Osteocyte (in vitro differentiated cells): Measurements from ENCODE around the gene RREB1. TPM values are rescaled to one million over a fixed set of nuclear protein-coding genes. Genes with fewer than 3 reads are reported as not detected.
A peak's percentile ranks its signal among the peaks of the same experiment; 100 is the strongest.

Source experiments
- DNase-seq: peaks from one replicate; pipeline ENCODE4 v3.0.0; 2021; ENCODE audit warnings: mixed read lengths; ENCODE audit not compliant: unreplicated experiment; ENCODE audit errors: extremely low spot score
- H3K27ac Mint-ChIP-seq: one replicate; pipeline ENCODE4 v1.8.0; 2021; ENCODE audit warnings: mild to moderate bottlenecking, mixed read lengths; ENCODE audit not compliant: unreplicated experiment
- H3K27me3 Mint-ChIP-seq: one replicate; pipeline ENCODE4 v1.8.0; 2021; ENCODE audit warnings: mixed read lengths; ENCODE audit not compliant: unreplicated experiment
- H3K36me3 Mint-ChIP-seq: one replicate; pipeline ENCODE4 v1.8.0; 2021; ENCODE audit warnings: mixed read lengths; ENCODE audit not compliant: unreplicated experiment
- H3K4me1 Mint-ChIP-seq: one replicate; pipeline ENCODE4 v1.8.0; 2021; ENCODE audit warnings: mixed read lengths; ENCODE audit not compliant: unreplicated experiment
- H3K4me3 Mint-ChIP-seq: one replicate; pipeline ENCODE4 v1.8.0; 2021; ENCODE audit warnings: mild to moderate bottlenecking, moderate library complexity, mixed read lengths; ENCODE audit not compliant: unreplicated experiment
- H3K9me3 Mint-ChIP-seq: one replicate; pipeline ENCODE4 v1.8.0; 2021; ENCODE audit warnings: mixed read lengths; ENCODE audit not compliant: unreplicated experiment
- total RNA-seq: library from RNA; stranded (reverse); gene quantifications from 2 replicates; pipeline ENCODE4 v1.2.1, GENCODE V29; 2021
- TF ChIP-seq, protein P1 (sequence below): fragments of 200-600 bp; sonication (generic); IDR thresholded peaks from 2 replicates; pipeline ENCODE4 v1.5.0; 2021; ENCODE audit warnings: antibody characterized with exemption, mild to moderate bottlenecking, moderate library complexity

The RREB1 gene
- total RNA-seq, 1 donor from 2014 or later: 29.9 TPM

DNA sequence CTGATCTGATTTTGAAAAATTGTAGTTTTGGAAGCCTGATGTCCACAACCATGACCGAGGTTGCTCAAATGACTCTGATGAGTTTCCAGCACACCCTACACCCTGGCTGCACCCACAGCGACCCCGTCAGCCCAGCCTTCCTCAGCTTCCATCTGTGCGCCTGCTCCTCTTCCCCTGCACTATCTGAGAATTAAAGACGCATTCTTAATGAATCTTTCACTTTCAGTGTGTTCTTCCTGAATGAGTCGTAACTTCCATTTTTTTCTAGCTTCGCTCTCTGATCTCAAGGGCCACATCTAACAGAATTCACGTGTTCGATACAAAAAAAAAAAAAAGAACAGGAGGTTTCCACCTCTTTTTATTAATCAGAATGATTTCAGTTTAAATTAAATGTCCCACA, 21.3 kb upstream of the RREB1 start:
- Mint-ChIP-seq H3K27ac (peak overlapping the region; percentile 50), H3K4me3 (peak overlapping the region; percentile 73)
- no peak for DNase-seq

GRCh38 chr6:7087066-7087465, 20.7 kb upstream of the RREB1 start:
- DNase-seq: peak; percentile 46
- Mint-ChIP-seq H3K9me3 (no peaks in the 10 kb centered on the region), H3K27me3 (no peaks in the 10 kb centered on the region), H3K27ac (peak overlapping the region; percentile 50), H3K4me3 (peak overlapping the region; percentile 73), H3K4me1 (peaks cover 22% of the 10 kb centered on the region), H3K36me3 (no peaks in the 10 kb centered on the region)
- TF ChIP-seq, protein P1, sequence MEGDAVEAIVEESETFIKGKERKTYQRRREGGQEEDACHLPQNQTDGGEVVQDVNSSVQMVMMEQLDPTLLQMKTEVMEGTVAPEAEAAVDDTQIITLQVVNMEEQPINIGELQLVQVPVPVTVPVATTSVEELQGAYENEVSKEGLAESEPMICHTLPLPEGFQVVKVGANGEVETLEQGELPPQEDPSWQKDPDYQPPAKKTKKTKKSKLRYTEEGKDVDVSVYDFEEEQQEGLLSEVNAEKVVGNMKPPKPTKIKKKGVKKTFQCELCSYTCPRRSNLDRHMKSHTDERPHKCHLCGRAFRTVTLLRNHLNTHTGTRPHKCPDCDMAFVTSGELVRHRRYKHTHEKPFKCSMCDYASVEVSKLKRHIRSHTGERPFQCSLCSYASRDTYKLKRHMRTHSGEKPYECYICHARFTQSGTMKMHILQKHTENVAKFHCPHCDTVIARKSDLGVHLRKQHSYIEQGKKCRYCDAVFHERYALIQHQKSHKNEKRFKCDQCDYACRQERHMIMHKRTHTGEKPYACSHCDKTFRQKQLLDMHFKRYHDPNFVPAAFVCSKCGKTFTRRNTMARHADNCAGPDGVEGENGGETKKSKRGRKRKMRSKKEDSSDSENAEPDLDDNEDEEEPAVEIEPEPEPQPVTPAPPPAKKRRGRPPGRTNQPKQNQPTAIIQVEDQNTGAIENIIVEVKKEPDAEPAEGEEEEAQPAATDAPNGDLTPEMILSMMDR: peak; percentile 39

More for the DNA sequence above, 21.3 kb upstream of the RREB1 start:
- Mint-ChIP-seq H3K36me3 (no peaks in the 10 kb centered on the region), H3K9me3 (no peaks in the 10 kb centered on the region), H3K4me1 (peaks cover 22% of the 10 kb centered on the region), H3K27me3 (no peaks in the 10 kb centered on the region)
- TF ChIP-seq, protein P1: no peak

- Mint-ChIP-seq H3K27me3 (no peaks in the 10 kb centered on the region), H3K36me3 (no peaks in the 10 kb centered on the region), H3K27ac (no peak overlapping the region), H3K4me3 (peak overlapping the region; percentile 73), H3K4me1 (peaks cover 22% of the 10 kb centered on the region), H3K9me3 (no peaks in the 10 kb centered on the region)
- peak; percentile 40 for DNase-seq
- TF ChIP-seq, protein P1: no peak
These were observed 20.2 kb upstream of the RREB1 start for GRCh38 chr6:7087491-7087979.

DNA sequence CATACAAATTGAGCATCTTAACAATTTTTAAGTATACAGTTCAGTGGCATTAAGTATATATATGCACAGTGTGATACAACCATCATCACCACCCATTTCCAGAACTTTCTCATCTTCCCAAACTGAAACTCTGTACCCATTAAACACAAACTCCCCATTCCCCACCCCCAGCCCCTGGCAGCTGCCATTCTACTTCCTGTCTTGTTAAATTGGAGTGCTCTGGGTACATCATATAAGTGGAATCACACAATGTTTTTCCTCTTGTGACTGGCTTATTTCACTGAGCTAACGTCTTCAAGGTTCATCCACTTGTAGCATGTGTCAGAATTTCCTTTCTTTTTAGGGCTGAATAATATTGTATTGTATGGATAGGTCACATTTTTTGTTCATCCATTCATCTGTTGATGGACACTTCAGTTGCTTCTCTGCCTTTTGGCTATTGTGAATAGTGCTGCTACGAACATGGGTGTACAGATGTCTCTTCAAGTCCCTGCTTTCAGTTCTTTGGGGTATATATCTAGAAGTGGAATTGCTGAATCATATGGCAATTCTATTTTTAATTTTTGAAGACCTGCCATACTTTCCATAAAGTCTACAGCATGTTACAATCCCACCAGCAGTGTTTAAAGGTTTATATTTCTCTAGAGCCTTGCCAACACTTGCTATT, 19.6 kb upstream of the RREB1 start:
- TF ChIP-seq, protein P1: no peak
- Mint-ChIP-seq H3K36me3 (no peaks in the 10 kb centered on the region), H3K27me3 (no peaks in the 10 kb centered on the region), H3K9me3 (no peaks in the 10 kb centered on the region), H3K27ac (no peak overlapping the region), H3K4me1 (peaks cover 22% of the 10 kb centered on the region), H3K4me3 (no peak overlapping the region)
- no peak for DNase-seq

- TF ChIP-seq, protein P1: no peak
- no peak overlapping the region for H3K27ac Mint-ChIP-seq
These were observed 8.8 kb upstream of the RREB1 start for GRCh38 chr6:7098993-7099392.

More at GRCh38 chr6:7098993-7099392, 8.8 kb upstream of the RREB1 start:
- peak; percentile 13 for DNase-seq
- Mint-ChIP-seq H3K36me3 (no peaks in the 10 kb centered on the region), H3K9me3 (no peaks in the 10 kb centered on the region), H3K27me3 (no peaks in the 10 kb centered on the region), H3K4me3 (no peak overlapping the region), H3K4me1 (no peaks in the 10 kb centered on the region)
